GM03348 (cell line): ENCODE measurements around the gene IGLL5.
"Not testable (repeated sequence)": the region's sequence is repeated elsewhere in the genome, so short reads cannot be mapped to it uniquely, and the experiment has no call there.

ENCODE experiments used
- DNase-seq: peaks from one replicate; pipeline ENCODE4 v3.0.0; 2012; ENCODE audit warnings: low spot score

Gene IGLL5

GRCh38 chr22:22884010-22884887 lies 3.4 kb upstream of the IGLL5 start:
- DNase-seq: peak; percentile 85

GRCh38 chr22:22884888-22885840 lies 2.5 kb upstream of the IGLL5 start:
- DNase-seq: no peak

GRCh38 chr22:22886546-22886945 lies 1.1 kb upstream of the IGLL5 start:
- DNase-seq: no peak

- no peak for DNase-seq
Observed at GRCh38 chr22:22888571-22889353, 1.1 kb downstream of the IGLL5 start.

- DNase-seq: no peak
Observed at GRCh38 chr22:22890085-22890484, 2.5 kb downstream of the IGLL5 start.

GRCh38 chr22:22891139-22891621 lies 3.6 kb downstream of the IGLL5 start:
- DNase-seq: no peak

GRCh38 chr22:22892096-22893052 lies 4.8 kb downstream of the IGLL5 start:
- no peak for DNase-seq

GRCh38 chr22:22893077-22893805 lies 5.6 kb downstream of the IGLL5 start:
- DNase-seq: no peak

GRCh38 chr22:22893891-22894739 lies 6.5 kb downstream of the IGLL5 start:
- no peak for DNase-seq

GRCh38 chr22:22894740-22895731 lies 7.4 kb downstream of the IGLL5 start:
- DNase-seq: no peak

GRCh38 chr22:22895776-22896445 lies 8.3 kb downstream of the IGLL5 start:
- no peak for DNase-seq

GRCh38 chr22:22896601-22897000 lies 9.0 kb downstream of the IGLL5 start:
- DNase-seq: no peak

- DNase-seq: no peak
Observed at GRCh38 chr22:22897091-22897490, 9.5 kb downstream of the IGLL5 start.

- DNase-seq: no peak
Observed at GRCh38 chr22:22897947-22898346, 10.3 kb downstream of the IGLL5 start.

- not testable (repeated sequence) for DNase-seq
Observed at GRCh38 chr22:22898411-22898950, 10.9 kb downstream of the IGLL5 start.

- not testable (repeated sequence) for DNase-seq
Observed at GRCh38 chr22:22899342-22900080, 11.9 kb downstream of the IGLL5 start.
